ENCODE results near the gene PPP2R2B. TPM values are rescaled to one million over a fixed set of nuclear protein-coding genes. Genes with fewer than 3 reads are reported as not detected.

The PPP2R2B gene
- total RNA-seq, 1 donor from 2014 or later = 0.95 TPM

DNA sequence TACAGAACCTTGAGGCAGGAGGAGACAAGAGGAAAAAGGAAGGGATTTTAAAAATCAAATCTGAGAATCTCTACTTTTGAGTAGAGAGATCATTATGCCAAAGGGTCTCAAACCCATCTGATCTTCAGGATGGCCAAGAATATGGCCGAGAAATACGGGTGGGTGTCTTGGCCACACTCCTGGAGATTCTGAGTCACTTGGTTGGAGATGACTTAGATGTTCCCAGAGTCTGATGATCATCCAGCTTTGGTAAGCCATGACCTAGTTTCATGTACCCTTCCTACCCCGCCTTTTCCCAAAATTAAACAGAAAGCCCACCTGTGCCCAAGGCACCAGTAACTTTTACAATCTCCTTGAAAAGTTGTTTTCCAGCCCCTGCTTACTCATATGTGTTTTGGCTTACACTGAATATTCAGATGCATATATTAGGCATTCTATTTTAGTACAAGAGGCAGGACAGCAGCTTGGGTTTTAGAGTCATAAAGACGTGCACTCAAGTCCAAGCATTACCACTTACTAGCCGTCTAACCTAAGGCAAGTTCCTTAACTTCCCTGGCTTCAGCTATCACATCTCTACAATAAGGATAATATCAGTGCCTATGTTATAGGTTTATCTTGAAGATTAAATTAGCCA is 195.5 kb downstream of the PPP2R2B start:
- Histone ChIP-seq H3K4me3 (no peak overlapping the region), H3K27me3 (ENCODE audit: low read depth) (no peaks in the 10 kb centered on the region), H3K9me3 (no peaks in the 10 kb centered on the region), H3K36me3 (no peaks in the 10 kb centered on the region), H3K4me1 (no peaks in the 10 kb centered on the region), H3K27ac (no peak overlapping the region)
- TF ChIP-seq, protein P1, sequence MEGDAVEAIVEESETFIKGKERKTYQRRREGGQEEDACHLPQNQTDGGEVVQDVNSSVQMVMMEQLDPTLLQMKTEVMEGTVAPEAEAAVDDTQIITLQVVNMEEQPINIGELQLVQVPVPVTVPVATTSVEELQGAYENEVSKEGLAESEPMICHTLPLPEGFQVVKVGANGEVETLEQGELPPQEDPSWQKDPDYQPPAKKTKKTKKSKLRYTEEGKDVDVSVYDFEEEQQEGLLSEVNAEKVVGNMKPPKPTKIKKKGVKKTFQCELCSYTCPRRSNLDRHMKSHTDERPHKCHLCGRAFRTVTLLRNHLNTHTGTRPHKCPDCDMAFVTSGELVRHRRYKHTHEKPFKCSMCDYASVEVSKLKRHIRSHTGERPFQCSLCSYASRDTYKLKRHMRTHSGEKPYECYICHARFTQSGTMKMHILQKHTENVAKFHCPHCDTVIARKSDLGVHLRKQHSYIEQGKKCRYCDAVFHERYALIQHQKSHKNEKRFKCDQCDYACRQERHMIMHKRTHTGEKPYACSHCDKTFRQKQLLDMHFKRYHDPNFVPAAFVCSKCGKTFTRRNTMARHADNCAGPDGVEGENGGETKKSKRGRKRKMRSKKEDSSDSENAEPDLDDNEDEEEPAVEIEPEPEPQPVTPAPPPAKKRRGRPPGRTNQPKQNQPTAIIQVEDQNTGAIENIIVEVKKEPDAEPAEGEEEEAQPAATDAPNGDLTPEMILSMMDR (IDR thresholded peaks at IDR 0.05) = no peak
- no peak for DNase-seq
- intact Hi-C loops (cut with DNase I) = no loop called here
- no peak for ATAC-seq

- Histone ChIP-seq H3K27me3 (ENCODE audit: low read depth) (no peaks in the 10 kb centered on the region), H3K27ac (no peak overlapping the region), H3K9me3 (no peaks in the 10 kb centered on the region), H3K4me3 (no peak overlapping the region), H3K36me3 (no peaks in the 10 kb centered on the region), H3K4me1 (no peaks in the 10 kb centered on the region)
- TF ChIP-seq, protein P1 (IDR thresholded peaks at IDR 0.05) = no peak
- ATAC-seq (no peak), DNase-seq (no peak)
- intact Hi-C loops (cut with DNase I) = no loop called here
These were observed 196.9 kb downstream of the PPP2R2B start for GRCh38 chr5:146681585-146682105.

DNA sequence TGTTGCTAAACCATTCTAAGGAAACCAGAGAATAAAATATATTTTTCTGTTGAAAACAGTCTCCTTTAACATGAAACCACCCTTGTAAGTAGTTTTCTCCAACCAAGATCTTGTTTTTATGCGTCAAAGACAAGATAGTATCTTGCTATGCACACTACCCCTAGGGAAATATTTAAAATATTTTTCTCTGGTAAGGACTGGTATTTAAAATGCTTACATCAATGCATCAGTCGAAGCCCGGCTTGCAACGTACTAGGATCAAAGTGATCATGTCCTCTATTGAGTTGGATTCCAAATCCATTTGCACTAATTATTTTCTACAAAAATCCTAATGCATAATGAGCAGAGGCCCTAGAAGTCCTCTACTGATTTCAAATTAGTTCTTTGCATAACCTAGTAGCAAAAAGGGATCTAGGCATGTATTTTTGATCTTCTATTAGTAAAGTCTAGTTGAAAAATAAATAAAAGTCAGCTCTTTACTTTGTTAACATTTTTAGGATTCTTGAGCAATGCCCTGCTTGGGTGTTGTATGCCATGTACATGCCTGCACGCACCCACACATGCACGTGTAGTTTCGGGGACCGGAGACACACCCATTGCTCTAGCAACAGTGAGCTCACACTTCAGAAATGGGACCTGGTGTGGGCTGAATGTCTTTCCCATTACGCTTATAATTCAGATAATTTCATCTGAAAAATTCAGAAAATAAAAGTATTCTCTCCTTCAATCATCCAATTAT is 197.5 kb downstream of the PPP2R2B start:
- DNase-seq = no peak
- Histone ChIP-seq H3K4me1 (no peaks in the 10 kb centered on the region), H3K9me3 (no peaks in the 10 kb centered on the region), H3K27me3 (ENCODE audit: low read depth) (no peaks in the 10 kb centered on the region), H3K4me3 (no peak overlapping the region), H3K36me3 (no peaks in the 10 kb centered on the region), H3K27ac (no peak overlapping the region)
- TF ChIP-seq, protein P1 (IDR thresholded peaks at IDR 0.05) = no peak
- no peak for ATAC-seq
- intact Hi-C loops (cut with DNase I) = no loop called here

- TF ChIP-seq, protein P1 (IDR thresholded peaks at IDR 0.05) = no peak
- Histone ChIP-seq H3K9me3 (no peaks in the 10 kb centered on the region), H3K4me1 (no peaks in the 10 kb centered on the region), H3K27ac (no peak overlapping the region), H3K36me3 (no peaks in the 10 kb centered on the region), H3K27me3 (ENCODE audit: low read depth) (no peaks in the 10 kb centered on the region), H3K4me3 (no peak overlapping the region)
- no peak for ATAC-seq
- DNase-seq = no peak
- intact Hi-C loops (cut with DNase I) = no loop called here
These were observed 202.9 kb downstream of the PPP2R2B start for GRCh38 chr5:146675636-146676035.

DNA sequence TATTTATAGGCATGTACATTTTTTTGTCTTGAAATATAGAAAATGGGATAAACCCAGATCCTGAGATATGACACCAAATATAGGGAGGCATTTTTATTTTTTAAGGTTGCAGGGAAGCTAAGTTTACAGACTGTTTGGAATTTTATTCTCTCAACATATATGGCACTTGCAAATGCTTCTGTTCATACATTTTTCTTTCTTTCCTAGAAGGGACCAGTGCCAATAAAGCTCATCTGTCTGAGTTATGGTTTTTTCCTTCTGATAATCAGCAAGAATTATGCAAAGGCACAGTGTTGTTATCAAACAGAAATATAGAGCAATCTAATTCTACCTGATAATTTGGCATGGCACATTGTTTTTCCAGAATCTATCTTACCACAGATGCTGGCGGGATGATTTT is 205.7 kb downstream of the PPP2R2B start:
- H3K4me1 ChIP-seq = no peaks in the 10 kb centered on the region
- H3K27me3 ChIP-seq (ENCODE audit: low read depth) = no peaks in the 10 kb centered on the region
- H3K9me3 ChIP-seq = no peaks in the 10 kb centered on the region
- TF ChIP-seq, protein P1 (IDR thresholded peaks at IDR 0.05) = no peak
- no peak overlapping the region for H3K27ac ChIP-seq
- intact Hi-C loops (cut with DNase I) = no loop called here
- ATAC-seq (no peak), DNase-seq (no peak)
- no peak overlapping the region for H3K4me3 ChIP-seq
- no peaks in the 10 kb centered on the region for H3K36me3 ChIP-seq
